ENCODE results near the gene SLC1A2.

SLC1A2 gene

DNA sequence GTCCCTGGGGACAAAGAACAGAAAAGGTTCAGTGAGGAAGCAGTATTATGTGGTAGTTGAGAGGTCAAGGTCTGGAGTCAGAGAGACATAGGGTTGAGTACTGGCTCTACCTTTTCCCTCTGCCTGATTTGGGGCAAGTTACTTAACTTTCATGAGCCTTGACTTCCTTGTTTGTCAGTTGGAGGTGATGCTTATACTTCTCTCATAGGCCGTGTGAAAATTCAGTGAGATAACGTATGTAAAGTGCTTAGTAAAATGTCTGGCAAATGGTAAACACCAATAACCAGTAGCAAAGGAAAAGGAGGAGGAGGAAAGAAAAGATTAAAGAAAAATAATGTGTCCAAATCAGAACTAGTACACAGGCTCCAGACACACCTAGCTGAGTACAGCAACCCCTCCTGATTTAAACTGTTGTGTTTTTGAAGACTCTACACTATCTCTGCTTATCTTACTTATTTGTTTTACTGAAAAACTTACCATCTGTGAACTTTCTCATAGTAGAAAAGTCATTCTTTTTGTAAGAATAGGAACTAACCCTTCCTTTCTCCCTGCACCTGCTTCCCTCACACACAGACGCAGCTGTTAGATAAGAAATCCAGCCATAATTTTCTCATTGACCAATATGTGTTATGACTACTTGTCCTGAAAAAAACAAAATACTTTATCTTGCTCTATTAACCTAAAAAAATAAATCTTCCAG lies 153.5 kb downstream of the SLC1A2 start:
- peaks cover 13% of the 10 kb centered on the region for H3K4me1 Mint-ChIP-seq
- ATAC-seq (no peak), DNase-seq (no peak)
- H3K9me3 Mint-ChIP-seq = peaks cover 5% of the 10 kb centered on the region
- no peak overlapping the region for H3K27ac Mint-ChIP-seq
- no peaks in the 10 kb centered on the region for H3K27me3 Mint-ChIP-seq
- H3K36me3 Mint-ChIP-seq (ENCODE audit: low read depth) = no peaks in the 10 kb centered on the region
- H3K4me3 Mint-ChIP-seq = no peak overlapping the region

DNA sequence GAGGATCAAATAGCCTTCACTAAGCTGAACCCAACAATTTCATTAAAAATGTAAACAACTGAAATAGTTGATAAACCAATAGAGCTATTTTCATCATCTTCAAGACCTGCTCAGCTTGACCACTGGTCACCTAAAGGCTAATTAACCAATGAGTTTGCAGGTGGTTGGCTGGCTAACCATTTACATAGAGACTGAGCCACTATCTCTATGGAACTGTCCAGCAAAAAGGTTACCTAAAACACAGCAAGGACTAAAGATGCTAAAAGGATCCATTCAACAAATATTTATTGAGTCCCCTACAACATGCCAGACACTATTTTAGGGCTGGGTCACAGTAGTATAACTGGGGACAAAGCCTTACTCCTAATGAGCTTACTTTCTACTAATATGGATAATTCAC lies 156.6 kb downstream of the SLC1A2 start:
- DNase-seq = no peak
- ATAC-seq = no peak
- H3K4me3 Mint-ChIP-seq = no peak overlapping the region
- H3K36me3 Mint-ChIP-seq (ENCODE audit: low read depth) = no peaks in the 10 kb centered on the region
- peaks cover 8% of the 10 kb centered on the region for H3K4me1 Mint-ChIP-seq
- no peaks in the 10 kb centered on the region for H3K27me3 Mint-ChIP-seq
- no peaks in the 10 kb centered on the region for H3K9me3 Mint-ChIP-seq
- H3K27ac Mint-ChIP-seq = no peak overlapping the region

DNA sequence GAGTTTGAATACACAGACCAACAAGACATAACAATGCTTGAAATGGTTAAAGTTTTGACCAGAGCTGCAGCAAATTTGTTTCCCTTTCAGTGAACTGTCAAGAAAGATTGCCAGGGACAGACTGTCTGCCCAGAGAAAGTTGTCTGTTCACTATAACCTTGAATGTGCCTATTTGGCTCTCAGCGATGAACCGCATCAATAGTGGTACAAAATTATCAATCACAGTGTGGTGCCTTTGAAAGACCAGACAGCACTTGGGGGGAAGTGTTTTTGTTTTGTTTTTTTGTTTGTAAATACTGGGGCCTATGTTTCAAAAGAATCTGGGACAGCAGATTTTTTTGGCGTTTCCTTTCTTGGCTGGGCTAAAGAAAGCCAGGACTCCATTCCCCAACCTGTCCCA lies 157.3 kb downstream of the SLC1A2 start:
- Mint-ChIP-seq H3K4me3 (no peak overlapping the region), H3K27ac (no peak overlapping the region), H3K27me3 (no peaks in the 10 kb centered on the region), H3K4me1 (peaks cover 13% of the 10 kb centered on the region), H3K9me3 (no peaks in the 10 kb centered on the region), H3K36me3 (ENCODE audit: low read depth) (no peaks in the 10 kb centered on the region)
- no peak for ATAC-seq
- no peak for DNase-seq

DNA sequence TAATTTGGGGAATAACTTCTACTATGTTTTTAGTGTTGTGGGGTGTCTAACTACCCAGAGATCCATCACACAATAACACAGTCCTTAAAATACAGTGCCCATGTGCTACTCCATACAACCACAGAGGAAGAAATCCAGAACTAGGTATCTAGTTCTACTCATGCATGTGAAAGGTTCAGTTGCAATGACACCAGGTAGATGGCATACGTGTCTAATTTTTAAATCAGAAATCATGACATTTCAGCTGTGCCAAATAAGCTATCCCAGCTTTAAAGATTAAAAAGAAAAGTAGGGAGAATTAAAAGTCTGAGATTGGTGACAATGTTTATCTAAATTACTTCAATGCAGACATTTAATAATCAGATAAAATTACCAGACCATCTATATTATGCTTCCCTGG lies 158.2 kb downstream of the SLC1A2 start:
- no peak overlapping the region for H3K4me3 Mint-ChIP-seq
- H3K27ac Mint-ChIP-seq = no peak overlapping the region

DNA sequence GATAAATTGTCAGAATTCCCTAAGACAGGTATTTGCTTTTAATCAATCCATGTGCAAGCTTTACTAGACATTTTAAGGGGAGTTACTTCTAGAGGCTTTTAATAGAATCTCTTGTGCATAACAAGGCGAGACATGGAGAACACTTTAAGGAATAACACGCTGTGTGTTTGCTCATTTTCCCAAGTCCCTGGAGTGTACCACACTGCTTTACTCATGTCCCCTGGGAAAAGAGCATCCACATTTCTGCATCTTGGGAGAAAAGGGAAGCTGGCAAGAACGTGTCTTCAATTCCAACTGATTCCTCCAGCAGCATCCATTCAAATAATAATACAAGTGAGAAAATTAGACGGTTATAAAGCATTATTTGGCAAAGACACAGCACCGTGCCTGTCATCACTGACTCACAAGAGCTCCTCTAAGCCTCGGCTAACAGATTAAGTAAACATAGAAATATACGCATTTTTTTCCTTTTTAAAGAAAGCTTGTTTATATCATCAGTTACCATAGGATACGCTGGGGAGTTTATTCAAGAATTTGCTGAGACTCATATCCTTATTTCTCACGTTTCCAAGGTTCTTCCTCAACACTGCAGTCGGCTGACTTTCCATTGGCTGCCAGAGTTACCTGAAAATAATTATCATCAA lies 158.9 kb downstream of the SLC1A2 start:
- Mint-ChIP-seq H3K27ac (no peak overlapping the region), H3K9me3 (no peaks in the 10 kb centered on the region), H3K27me3 (no peaks in the 10 kb centered on the region), H3K4me1 (peaks cover 20% of the 10 kb centered on the region), H3K4me3 (no peak overlapping the region), H3K36me3 (ENCODE audit: low read depth) (no peaks in the 10 kb centered on the region)
- ATAC-seq (no peak), DNase-seq (no peak)

More for the DNA sequence above, 158.2 kb downstream of the SLC1A2 start:
- no peaks in the 10 kb centered on the region for H3K36me3 Mint-ChIP-seq (ENCODE audit: low read depth)
- DNase-seq (no peak), ATAC-seq (no peak)
- H3K4me1 Mint-ChIP-seq = peaks cover 20% of the 10 kb centered on the region
- no peaks in the 10 kb centered on the region for H3K9me3 Mint-ChIP-seq
- H3K27me3 Mint-ChIP-seq = no peaks in the 10 kb centered on the region

DNA sequence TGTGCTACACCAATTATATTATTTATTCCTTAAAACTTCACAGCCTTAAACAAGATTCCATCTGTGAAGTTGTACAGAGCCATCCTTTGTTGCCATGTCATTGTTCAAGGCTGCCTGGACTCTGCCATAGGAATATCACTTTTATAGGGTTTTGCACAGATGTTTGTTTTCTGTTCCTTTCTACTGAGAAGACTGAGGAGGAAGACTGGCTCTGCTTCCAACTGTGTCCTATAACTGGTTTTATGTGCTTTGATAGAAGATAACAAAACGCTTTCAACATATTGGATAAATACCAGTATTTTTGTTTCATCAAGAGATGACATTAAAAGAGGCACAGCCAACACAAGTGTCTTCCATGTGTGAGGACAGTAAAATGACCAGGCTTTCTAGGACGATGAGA lies 159.8 kb downstream of the SLC1A2 start:
- ATAC-seq = no peak
- no peak for DNase-seq
- H3K27ac Mint-ChIP-seq = no peak overlapping the region
- peaks cover 22% of the 10 kb centered on the region for H3K4me1 Mint-ChIP-seq
- no peaks in the 10 kb centered on the region for H3K36me3 Mint-ChIP-seq (ENCODE audit: low read depth)
- no peak overlapping the region for H3K4me3 Mint-ChIP-seq
- H3K27me3 Mint-ChIP-seq = no peaks in the 10 kb centered on the region
- H3K9me3 Mint-ChIP-seq = no peaks in the 10 kb centered on the region

DNA sequence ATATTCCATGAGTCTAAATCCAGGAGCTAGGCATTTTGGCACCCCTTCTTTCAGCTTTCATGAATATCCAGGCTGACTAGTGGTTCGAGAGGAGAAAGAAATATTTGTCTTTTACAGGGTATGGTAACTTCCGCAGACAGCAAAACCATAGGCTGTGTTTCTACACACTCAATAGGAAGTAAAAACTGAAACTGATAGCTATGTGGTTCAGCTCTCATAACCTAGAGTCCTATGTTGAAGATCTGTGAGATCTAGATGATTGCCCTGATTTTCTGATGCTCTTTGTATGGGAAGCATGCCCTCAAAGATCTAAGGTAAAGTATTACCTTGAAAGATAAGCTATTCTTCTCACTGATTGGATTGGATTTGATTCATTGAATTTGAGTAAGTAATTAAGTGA lies 162.1 kb downstream of the SLC1A2 start:
- Mint-ChIP-seq H3K36me3 (ENCODE audit: low read depth) (no peaks in the 10 kb centered on the region), H3K27ac (no peak overlapping the region), H3K27me3 (no peaks in the 10 kb centered on the region), H3K4me1 (peaks cover 22% of the 10 kb centered on the region), H3K4me3 (no peak overlapping the region), H3K9me3 (no peaks in the 10 kb centered on the region)
- ATAC-seq = peak; percentile 76
- no peak for DNase-seq

DNA sequence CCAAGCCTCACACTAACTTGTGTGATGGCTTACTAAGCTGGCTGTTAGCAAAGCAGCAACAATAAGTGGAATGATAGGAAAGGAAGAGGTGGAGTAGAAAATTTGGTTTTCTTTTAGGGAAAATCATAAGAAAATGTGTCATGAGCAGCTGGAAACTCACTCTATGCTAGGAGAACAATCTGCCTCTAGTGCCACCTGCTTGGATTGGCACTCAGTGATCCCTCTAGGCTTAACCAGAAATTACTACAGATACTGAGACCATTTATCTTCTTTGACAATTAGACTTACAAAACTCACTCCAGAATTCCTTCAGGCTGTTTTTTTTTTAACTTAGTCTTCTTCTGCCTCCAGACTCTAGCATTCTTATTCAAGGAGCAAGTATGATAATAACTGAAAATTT lies 163.1 kb downstream of the SLC1A2 start:
- DNase-seq = no peak
- ATAC-seq = no peak
- H3K4me1 Mint-ChIP-seq = peaks cover 22% of the 10 kb centered on the region
- H3K27ac Mint-ChIP-seq = no peak overlapping the region
- H3K4me3 Mint-ChIP-seq = no peak overlapping the region
- H3K9me3 Mint-ChIP-seq = no peaks in the 10 kb centered on the region
- no peaks in the 10 kb centered on the region for H3K36me3 Mint-ChIP-seq (ENCODE audit: low read depth)
- no peaks in the 10 kb centered on the region for H3K27me3 Mint-ChIP-seq

DNA sequence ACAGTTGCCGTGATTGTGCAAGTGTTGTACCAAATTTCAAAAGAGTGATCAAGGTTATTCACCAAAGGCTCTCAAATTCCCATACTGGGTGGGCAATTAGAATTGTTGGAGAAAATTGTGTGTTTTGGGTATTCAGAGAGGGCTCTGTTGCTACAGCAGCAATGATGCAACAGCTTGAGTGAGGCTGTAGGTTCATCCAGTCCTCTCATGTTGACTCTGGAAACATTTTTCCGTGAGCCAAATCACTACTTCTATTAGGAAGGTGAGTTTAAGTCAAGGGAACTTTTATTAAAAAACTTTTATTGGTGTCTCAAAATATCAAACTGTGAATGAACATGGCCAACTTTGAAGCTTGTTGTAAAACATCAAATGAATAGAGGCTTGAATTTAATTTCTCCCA lies 163.8 kb downstream of the SLC1A2 start:
- H3K27ac Mint-ChIP-seq = no peak overlapping the region
- H3K4me3 Mint-ChIP-seq = no peak overlapping the region
- H3K4me1 Mint-ChIP-seq = peaks cover 22% of the 10 kb centered on the region
- DNase-seq (no peak), ATAC-seq (no peak)
- no peaks in the 10 kb centered on the region for H3K27me3 Mint-ChIP-seq
- H3K9me3 Mint-ChIP-seq = no peaks in the 10 kb centered on the region
- no peaks in the 10 kb centered on the region for H3K36me3 Mint-ChIP-seq (ENCODE audit: low read depth)

DNA sequence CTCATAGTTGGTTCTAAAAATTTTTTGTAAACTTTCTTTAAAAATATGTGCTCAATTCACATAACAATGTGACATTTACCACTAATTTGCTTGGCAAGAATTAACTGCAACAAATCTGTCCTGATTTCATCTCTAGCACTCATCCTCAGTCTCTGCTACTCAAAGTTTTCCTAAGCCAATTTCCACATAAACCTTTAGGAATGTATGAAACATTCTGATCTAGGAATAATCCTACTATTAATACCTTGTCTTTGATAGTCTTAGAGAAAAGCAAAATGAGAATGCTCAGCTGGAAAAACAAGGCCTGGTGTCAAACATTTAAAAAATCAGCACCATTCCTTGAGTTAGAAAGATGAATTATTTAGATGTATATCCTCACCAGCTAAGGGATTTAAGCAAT lies 166.1 kb downstream of the SLC1A2 start:
- Mint-ChIP-seq H3K36me3 (ENCODE audit: low read depth) (no peaks in the 10 kb centered on the region), H3K27me3 (no peaks in the 10 kb centered on the region), H3K4me1 (peaks cover 23% of the 10 kb centered on the region), H3K9me3 (peaks cover 5% of the 10 kb centered on the region), H3K4me3 (no peak overlapping the region), H3K27ac (no peak overlapping the region)
- ATAC-seq = no peak
- DNase-seq = no peak

DNA sequence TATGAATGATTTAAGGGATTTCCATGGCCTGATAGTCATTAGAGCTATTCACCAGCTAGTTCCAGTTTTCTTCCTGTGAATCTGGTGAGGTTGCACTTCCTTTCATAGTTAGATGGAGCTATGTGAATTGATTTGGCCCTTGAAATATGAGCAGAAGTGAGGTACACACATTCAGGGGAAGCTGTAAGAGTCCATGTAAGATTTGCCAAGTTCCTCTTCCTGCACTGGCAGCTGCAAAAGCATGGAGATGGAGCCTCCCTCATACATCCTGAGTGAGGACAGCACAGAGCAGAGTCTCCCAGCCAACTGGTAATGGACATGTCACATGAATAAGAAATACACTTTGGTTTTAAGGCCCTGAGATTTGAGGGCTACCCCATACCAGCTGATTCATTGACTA lies 168.7 kb downstream of the SLC1A2 start:
- no peaks in the 10 kb centered on the region for H3K36me3 Mint-ChIP-seq (ENCODE audit: low read depth)
- no peak for DNase-seq
- ATAC-seq = no peak
- H3K4me1 Mint-ChIP-seq = peaks cover 28% of the 10 kb centered on the region
- no peak overlapping the region for H3K27ac Mint-ChIP-seq
- H3K27me3 Mint-ChIP-seq = no peaks in the 10 kb centered on the region
- H3K4me3 Mint-ChIP-seq = no peak overlapping the region
- H3K9me3 Mint-ChIP-seq = peaks cover 5% of the 10 kb centered on the region

DNA sequence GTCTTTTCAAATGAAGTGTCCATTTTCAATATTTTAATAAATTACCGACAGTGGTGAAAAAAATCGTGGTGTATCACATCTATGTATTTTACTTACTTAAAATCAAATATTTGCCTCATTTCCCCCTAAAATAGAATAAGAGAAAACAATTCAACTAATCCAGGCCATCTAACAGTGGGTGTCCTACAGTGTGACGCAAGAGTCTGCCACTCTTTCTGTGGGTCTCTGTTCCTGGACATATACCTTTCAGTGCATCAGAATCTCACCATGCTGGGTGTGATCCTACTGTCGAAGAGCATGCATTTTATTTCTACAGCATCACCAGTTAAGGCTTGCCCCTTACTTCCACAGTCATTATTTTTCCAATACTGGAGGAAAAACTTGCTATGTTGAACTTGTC lies 169.2 kb downstream of the SLC1A2 start:
- ATAC-seq (no peak), DNase-seq (no peak)
- no peak overlapping the region for H3K4me3 Mint-ChIP-seq
- H3K36me3 Mint-ChIP-seq (ENCODE audit: low read depth) = no peaks in the 10 kb centered on the region
- no peak overlapping the region for H3K27ac Mint-ChIP-seq
- H3K4me1 Mint-ChIP-seq = peaks cover 29% of the 10 kb centered on the region
- peaks cover 5% of the 10 kb centered on the region for H3K9me3 Mint-ChIP-seq
- H3K27me3 Mint-ChIP-seq = no peaks in the 10 kb centered on the region

DNA sequence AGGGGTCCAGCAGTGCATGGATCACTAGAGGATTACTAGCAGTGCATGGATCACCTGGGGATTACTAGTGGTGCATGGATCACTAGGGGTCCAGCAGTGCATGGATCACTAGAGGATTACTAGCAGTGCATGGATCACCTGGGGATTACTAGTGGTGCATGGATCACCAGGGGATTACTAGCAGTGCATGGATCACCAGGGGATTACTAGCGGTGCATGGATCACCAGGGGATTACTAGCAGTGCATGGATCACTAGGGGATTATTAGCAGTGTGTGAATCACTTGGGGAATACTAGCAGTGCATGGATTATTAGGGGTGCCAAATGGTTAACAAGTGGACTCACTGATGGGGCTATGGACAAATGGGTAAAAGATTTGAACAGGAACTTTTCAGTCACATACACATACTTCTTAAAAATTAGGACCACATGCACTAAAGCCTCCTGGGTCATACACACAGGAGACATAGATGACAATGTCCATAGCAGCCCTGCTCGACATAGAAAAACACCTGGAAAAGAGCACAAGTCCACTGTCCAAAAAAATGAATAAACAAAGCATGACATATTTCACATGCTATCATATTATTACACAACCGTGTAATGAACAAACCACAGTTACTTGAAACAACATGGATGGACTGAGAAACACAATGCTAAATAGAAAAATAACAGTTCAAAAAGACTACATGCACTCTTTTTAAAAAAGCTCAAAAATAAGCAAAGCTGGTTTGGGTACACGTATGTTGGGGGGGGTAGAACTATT lies 170.6 kb downstream of the SLC1A2 start:
- Mint-ChIP-seq H3K4me1 (peaks cover 39% of the 10 kb centered on the region), H3K4me3 (no peak overlapping the region), H3K9me3 (peaks cover 9% of the 10 kb centered on the region), H3K27ac (no peak overlapping the region), H3K27me3 (no peaks in the 10 kb centered on the region), H3K36me3 (ENCODE audit: low read depth) (no peaks in the 10 kb centered on the region)
- no peak for DNase-seq
- no peak for ATAC-seq

DNA sequence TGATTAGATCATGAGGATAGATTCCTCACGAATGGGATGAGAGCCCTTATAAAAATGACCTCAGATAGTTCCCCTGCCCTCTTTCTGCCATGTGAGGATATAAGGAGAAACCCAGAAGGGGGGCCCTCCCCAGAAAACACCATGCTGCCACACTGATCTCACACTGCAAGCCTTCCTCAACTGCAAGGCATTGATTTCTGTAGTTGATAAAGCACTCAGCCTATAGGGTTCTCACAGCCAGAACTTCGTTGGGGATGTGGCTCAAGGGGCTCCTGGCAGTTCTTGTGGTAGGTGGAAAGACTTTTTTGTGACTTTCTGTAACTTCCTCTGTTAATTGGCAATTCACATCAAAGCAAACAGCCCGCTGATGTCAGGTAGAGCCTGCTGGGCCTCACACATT lies 171.5 kb downstream of the SLC1A2 start:
- peaks cover 47% of the 10 kb centered on the region for H3K4me1 Mint-ChIP-seq
- peak overlapping the region; percentile 24 for H3K27ac Mint-ChIP-seq
- no peak for ATAC-seq

DNA sequence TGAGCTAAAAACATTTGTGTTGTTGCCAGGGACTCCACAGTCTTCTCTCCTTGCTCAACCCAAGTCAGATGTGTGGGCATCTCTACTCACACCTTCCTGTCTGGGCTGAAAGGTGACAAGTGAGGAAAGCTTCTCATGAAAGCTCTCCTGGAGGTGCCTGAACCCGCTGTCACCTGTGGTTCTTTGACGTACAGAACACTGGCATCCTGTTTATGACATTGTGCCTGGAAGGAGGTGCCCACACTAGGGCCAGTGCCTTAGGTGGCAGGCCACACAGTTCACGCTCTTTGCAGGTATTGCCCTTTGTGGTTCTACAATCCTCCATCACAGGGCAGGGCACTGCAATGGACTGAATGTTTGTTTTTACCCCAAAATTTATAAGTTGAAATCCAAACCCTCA lies 171.9 kb downstream of the SLC1A2 start:
- Mint-ChIP-seq H3K4me3 (no peak overlapping the region), H3K9me3 (peaks cover 9% of the 10 kb centered on the region), H3K4me1 (peaks cover 51% of the 10 kb centered on the region), H3K27me3 (no peaks in the 10 kb centered on the region), H3K36me3 (ENCODE audit: low read depth) (no peaks in the 10 kb centered on the region), H3K27ac (peak overlapping the region; percentile 24)
- DNase-seq (peak; percentile 33), ATAC-seq (peak; percentile 72)

More for the DNA sequence above, 171.5 kb downstream of the SLC1A2 start:
- no peaks in the 10 kb centered on the region for H3K36me3 Mint-ChIP-seq (ENCODE audit: low read depth)
- H3K4me3 Mint-ChIP-seq = no peak overlapping the region
- peaks cover 9% of the 10 kb centered on the region for H3K9me3 Mint-ChIP-seq
- H3K27me3 Mint-ChIP-seq = no peaks in the 10 kb centered on the region
- DNase-seq = no peak

Measured in activated naive CD8-positive, alpha-beta T cell treated with anti-CD3 and anti-CD28 coated beads, Interleukin-2, amount 50 U/mL, for 24 hours (primary cell).